Measurements from ENCODE around the gene NOL3. TPM values are rescaled to one million over a fixed set of nuclear protein-coding genes. Genes with fewer than 3 reads are reported as not detected.

Gene NOL3
- total RNA-seq, 1 donor from 2014 or later = 6.8 TPM

DNA sequence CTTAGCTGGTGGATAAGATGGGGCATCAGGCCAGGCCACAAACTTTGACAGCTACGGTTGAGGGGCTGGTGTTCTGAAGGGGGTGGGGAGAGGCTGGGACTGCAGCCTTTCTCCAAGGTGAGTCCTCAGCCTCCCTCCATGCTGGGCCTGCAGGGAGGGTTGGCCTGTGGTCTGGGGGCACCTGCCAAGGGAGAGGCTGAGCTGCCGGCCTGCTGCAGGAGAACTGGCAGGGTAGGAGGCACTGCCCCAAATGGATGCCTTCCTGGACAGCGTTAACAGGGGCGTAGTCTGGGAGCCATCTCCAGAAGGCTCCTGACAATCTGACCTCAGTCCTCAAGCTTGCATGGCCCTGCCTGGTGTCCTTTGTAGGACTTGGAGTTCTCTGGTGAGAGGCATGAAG, 33.7 kb downstream of the NOL3 start:
- no peak for DNase-seq (ENCODE audit: low read depth in 2 of 2)

- DNase-seq (ENCODE audit: low read depth in 2 of 2) = no peak
Observed at GRCh38 chr16:67206129-67206837, 35.9 kb downstream of the NOL3 start.

GRCh38 chr16:67206838-67207248, 36.5 kb downstream of the NOL3 start:
- no peak for DNase-seq (ENCODE audit: low read depth in 2 of 2)

- no peak for DNase-seq (ENCODE audit: low read depth in 2 of 2)
Observed at GRCh38 chr16:67207249-67208091, 37.1 kb downstream of the NOL3 start.

- DNase-seq (ENCODE audit: low read depth in 2 of 2) = no peak
Observed at GRCh38 chr16:67208154-67208896, 38.0 kb downstream of the NOL3 start.

- no peak for DNase-seq (ENCODE audit: low read depth in 2 of 2)
Observed at GRCh38 chr16:67209565-67209964, 39.2 kb downstream of the NOL3 start.

- no peak for DNase-seq (ENCODE audit: low read depth in 2 of 2)
Observed at GRCh38 chr16:67210069-67210937, 40.0 kb downstream of the NOL3 start.

DNA sequence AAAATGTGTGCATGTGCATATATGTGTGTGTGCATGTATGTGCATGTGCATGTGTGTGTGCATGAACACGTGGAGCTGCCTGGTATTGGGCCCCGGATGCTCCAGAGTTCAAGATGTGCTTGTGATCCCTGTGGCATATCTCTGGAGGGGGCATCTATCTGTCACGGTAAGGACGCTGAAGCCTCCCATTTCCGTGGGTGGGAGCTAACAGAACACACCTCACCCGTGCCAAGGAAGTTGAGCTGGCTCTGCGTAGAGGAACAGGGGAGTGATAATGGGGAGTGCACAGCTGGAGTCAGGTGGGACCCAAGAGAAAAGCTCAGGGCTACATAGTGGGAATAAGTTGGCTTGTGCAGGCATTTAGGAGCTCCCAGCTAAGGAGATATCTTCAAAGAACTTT, 41.3 kb downstream of the NOL3 start:
- DNase-seq (ENCODE audit: low read depth in 2 of 2) = no peak

DNA sequence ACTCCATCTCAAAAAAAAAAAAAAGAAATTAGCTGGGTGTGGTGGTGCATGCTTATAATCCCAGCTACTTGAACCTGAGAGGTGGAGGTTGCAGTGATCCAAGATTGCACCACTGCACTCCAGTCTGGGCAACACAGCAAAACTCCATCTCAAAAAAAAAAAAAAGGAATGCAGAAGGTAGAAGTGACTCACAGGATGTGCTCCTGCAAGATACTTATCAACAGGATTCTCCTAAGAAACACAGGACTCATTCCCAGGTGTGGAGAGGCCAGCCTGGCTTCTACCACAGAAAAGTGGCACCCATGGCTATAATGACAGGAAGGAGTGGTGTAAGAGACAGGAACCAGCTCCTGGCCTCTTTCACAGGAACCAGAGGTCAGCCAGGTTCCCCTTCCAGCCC, 42.4 kb downstream of the NOL3 start:
- DNase-seq (ENCODE audit: low read depth in 2 of 2) = peak in 1 of 2 donors; percentile 49

DNA sequence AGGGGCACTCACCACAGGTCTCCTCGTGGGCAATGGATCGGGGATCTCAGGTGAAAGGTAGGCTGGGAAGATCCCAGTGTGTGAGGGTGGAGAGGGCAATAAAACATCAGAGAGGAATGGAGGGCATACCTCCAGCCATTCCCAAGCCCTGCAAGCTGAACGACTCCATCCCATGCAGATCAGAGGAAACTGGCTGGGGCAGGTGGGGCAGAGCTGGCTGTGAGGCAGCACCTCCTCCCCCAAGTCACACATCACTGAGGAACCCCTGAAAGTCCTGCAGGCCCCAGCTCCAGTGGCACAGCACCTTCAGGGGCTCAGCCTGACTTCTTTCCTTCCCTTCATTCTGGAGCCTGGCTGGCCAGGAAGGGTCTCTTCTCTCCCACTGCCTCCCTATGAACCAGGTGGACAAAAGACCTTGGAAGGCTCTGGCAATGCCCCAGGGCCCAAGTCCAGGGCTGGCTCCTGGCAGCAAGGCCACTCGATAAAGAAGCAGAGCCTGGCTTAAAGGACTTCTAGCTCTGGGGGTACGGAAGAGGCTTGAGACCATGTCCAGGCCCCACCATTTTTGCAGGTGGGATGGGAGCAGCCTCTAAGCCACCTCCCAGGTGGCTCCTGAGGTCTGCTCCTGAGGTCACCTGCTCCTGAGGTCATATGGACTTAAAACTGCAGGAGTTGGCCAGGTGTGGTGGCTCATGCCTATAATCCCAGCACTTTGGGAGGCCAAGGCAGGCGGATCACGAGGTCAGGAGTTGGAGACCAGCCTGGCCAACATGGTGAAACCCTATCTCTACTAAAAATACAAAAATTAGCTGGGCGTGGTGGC, 43.1 kb downstream of the NOL3 start:
- no peak for DNase-seq (ENCODE audit: low read depth in 2 of 2)

DNA sequence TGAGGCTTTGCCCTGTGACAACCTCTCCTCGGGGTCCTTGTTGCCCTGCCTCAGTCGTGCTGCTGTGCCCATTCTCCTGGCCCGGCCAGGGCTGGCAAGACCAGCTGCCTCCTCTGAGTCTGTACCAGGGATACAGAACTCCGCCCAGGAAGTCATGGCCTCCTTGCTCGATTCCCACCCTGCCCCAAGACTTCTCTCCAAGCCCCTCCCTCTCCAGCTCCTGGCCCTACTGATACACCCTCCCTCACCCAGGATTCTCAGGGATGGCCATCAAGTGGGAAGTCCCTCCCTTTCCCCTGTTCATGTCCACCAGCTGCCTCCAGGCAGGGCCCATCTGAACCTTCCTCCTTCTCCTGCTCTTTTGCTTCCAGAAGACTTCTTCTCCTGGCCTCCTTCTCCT, 45.4 kb downstream of the NOL3 start:
- DNase-seq (ENCODE audit: low read depth in 2 of 2) = no peak

DNA sequence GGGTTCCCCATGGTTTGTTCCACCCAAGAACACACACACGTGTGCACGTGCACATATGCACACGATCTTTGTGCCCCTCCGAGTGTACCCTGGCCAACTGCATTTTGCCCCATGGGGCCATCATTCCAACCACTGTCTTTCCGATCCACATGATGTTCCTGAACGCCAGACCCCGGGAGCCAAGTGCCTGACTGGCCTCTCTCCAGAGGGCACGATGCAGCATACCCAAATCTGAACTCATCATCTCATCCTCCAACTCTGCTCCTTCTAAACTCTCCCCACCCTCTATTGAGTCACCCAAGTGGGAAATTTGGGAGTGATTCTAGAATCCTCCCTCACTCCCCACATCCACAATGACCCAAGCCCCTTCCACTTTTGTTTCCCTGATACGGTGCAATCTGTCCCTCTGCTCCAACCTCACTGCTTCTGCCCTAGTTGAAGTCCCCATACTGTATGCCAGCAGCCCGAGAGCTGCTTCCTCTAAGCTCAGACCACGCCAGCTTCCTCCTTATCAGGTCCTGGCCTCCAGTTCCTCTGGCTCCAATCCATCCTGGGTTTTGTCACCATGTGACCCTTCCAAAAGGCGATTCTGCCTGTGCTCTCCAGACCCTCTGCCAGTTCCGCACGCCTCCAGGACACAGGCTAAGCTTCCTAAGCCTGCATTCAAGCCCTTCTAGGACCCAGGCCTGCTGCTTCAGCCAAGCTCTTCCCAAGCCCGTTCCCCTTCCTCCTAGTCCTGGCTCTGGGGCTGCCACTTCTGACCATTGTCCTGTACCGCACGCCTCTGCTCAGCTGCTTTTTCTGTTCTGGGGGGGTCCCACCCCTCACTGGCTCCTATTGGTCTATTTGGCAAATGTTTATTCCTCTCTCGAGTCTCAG, 46.5 kb downstream of the NOL3 start:
- DNase-seq (ENCODE audit: low read depth in 2 of 2) = peak; percentile 17 to 56

- DNase-seq (ENCODE audit: low read depth in 2 of 2) = no peak
Observed at GRCh38 chr16:67223992-67224391, 53.7 kb downstream of the NOL3 start.

Other genes with a start within 250 kb of the NOL3 start
- gene RRAD, start 245.0 kb upstream of the NOL3 start, total RNA-seq = 0.25 and 1.0 TPM in 2 replicates
- gene CIAO2B, start 236.1 kb upstream of the NOL3 start, total RNA-seq = 135 and 156 TPM in 2 replicates
- gene CES2, start 235.0 kb upstream of the NOL3 start, total RNA-seq = 13.1 and 16.2 TPM in 2 replicates
- gene CES3, start 209.3 kb upstream of the NOL3 start, total RNA-seq = not detected in 2 replicates
- gene CES4A, start 181.9 kb upstream of the NOL3 start, total RNA-seq = 1.0 and 1.6 TPM in 2 replicates
- 44.8 and 51.1 TPM in 2 replicates for gene CBFB, start 141.4 kb upstream of the NOL3 start, total RNA-seq
- 9.6 and 15.0 TPM in 2 replicates for gene PHAF1, start 60.6 kb upstream of the NOL3 start, total RNA-seq
- 2.4 and 6.3 TPM in 2 replicates for gene B3GNT9, start 19.5 kb upstream of the NOL3 start, total RNA-seq
- 12.1 and 17.2 TPM in 2 replicates for gene TRADD, start 10.6 kb upstream of the NOL3 start, total RNA-seq
- 4.2 and 7.1 TPM in 2 replicates for gene FBXL8, start 10.6 kb upstream of the NOL3 start, total RNA-seq
- gene HSF4, start 5.8 kb upstream of the NOL3 start, total RNA-seq = 0.77 and 1.1 TPM in 2 replicates
- 6.7 and 8.1 TPM in 2 replicates for gene MATCAP1, start 13.4 kb downstream of the NOL3 start, total RNA-seq
- 38.8 and 57.7 TPM in 2 replicates for gene EXOC3L1, start 19.6 kb downstream of the NOL3 start, total RNA-seq
- gene E2F4, start 21.6 kb downstream of the NOL3 start, total RNA-seq = 58.8 and 64.5 TPM in 2 replicates
- gene ELMO3, start 28.6 kb downstream of the NOL3 start, total RNA-seq = 0.64 and 1.0 TPM in 2 replicates
- gene TMEM208, start 56.6 kb downstream of the NOL3 start, total RNA-seq = 23.6 and 28.1 TPM in 2 replicates
- gene FHOD1, start 76.9 kb downstream of the NOL3 start, total RNA-seq = 15.0 and 18.2 TPM in 2 replicates
- 0.39 and 0.51 TPM in 2 replicates for gene SLC9A5, start 78.4 kb downstream of the NOL3 start, total RNA-seq
- 9.2 and 11.6 TPM in 2 replicates for gene PLEKHG4, start 109.0 kb downstream of the NOL3 start, total RNA-seq
- under 0.01 TPM in 1 of 2 replicates, not detected in the other for gene KCTD19, start 156.2 kb downstream of the NOL3 start, total RNA-seq
- gene LRRC36, start 156.3 kb downstream of the NOL3 start, total RNA-seq = under 0.01 and 0.13 TPM in 2 replicates
- under 0.01 TPM in 2 replicates for gene TPPP3, start 223.0 kb downstream of the NOL3 start, total RNA-seq
- 3.1 and 6.4 TPM in 2 replicates for gene ZDHHC1, start 245.9 kb downstream of the NOL3 start, total RNA-seq

All from dermis microvascular lymphatic vessel endothelial cell (primary cell).